HUDEP-2 (cell line): ENCODE results near the gene GNAS-AS1.

Experiments used
- DNase-seq, 76 experiments: peaks; one replicate each; lab custom pipeline; 2025; ENCODE audit not compliant: unreplicated experiment in 76 of 76; lab: John Stamatoyannopoulos, UW

Gene GNAS-AS1

DNA sequence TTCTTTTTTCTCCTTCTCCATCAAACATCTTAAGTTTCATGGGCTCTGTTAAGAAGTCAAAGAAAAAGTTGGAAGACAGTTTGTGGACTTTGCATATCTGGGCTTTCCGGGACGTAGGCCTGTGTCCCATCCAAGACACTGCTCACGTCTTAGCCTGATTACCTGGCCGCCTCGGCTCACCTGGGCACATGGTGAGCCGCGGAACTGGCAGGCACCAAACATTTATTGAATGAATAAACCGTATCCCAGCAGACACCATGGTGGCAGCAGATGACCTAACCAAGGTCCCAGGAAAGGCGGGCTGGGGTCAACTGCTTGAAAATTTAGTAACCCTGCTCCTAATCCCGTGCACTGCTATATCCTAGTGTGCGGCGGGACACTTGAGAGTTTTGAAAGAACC is 37.4 kb upstream of the GNAS-AS1 start:
- DNase-seq = no peak

DNA sequence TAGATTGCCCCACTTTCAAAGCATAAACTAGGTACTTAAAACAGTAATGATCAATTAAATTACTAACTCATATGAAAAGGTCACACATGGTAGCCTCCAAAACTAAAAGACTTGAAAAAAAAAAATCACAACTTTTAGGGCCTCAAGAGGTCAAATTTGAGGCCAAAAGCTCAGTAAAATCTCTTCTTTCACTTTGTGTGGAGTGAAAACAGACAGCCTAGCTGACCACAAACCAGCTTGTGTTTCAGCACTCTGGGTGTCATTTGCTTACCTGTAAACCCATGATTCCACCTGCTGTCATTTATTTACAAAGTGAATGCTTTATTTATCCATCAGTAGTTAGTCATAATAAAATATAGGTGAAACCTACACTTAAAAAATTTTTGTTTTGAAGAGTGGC is 35.8 kb upstream of the GNAS-AS1 start:
- no peak for DNase-seq

DNA sequence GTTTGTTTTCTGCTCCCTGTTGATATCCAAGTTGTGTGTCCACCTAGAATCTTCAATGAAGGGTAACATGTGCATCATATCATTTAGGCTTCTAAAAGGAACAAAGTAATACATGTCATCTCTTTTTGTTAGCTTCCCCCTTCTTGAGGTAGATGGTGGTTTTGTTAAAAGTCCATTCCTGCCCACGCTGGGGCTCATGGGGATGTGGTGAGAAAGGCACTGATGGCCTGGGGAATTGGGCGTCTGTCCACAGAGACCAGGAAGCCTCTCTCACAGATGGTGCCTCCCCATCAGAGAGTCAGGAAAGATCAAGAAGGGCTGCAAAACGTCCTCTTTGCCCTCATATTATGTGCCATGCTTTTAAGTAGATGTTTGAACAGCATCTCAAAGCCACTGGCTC is 34.3 kb upstream of the GNAS-AS1 start:
- DNase-seq = no peak

DNA sequence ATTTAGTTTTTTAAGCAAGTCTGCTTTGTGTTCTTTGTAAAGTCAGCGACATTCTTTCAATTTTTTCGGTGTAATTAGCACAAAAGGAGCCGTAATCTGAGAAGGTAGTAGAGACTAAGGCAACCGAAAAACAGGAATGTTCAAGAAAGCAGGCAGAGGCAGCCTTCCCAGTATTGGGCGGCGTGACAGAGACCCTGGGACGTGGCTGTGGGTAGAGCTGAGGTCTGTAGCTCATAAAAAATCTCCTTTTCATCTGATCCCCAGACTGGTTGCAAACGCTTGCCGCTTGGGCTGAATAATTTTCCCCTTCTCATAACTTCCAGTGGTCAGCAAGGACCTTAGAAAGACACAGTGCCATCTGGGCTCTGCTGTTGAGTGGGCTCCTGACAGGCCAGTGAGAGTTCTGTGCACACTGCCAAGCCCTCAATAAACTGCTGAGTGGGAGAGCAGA is 32.6 kb upstream of the GNAS-AS1 start:
- no peak for DNase-seq

DNA sequence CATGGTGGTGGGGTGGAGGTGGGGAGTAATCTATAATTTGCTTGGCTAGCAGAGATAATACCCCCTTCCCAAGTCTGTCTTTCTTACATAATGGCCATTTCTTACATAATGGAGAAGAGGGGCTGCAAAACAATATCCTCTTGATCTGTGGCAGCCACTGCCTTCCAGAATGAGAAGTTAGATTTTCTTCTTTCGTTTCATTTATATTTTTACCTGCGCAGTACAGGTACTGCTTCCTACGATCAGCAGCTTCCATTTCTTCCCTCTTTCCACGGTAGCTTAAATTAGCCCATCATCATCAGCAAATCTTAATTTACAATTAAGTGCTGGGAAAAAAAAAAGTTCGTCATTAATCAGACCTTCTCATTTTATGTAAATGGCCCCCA is 32.0 kb upstream of the GNAS-AS1 start:
- no peak for DNase-seq

DNA sequence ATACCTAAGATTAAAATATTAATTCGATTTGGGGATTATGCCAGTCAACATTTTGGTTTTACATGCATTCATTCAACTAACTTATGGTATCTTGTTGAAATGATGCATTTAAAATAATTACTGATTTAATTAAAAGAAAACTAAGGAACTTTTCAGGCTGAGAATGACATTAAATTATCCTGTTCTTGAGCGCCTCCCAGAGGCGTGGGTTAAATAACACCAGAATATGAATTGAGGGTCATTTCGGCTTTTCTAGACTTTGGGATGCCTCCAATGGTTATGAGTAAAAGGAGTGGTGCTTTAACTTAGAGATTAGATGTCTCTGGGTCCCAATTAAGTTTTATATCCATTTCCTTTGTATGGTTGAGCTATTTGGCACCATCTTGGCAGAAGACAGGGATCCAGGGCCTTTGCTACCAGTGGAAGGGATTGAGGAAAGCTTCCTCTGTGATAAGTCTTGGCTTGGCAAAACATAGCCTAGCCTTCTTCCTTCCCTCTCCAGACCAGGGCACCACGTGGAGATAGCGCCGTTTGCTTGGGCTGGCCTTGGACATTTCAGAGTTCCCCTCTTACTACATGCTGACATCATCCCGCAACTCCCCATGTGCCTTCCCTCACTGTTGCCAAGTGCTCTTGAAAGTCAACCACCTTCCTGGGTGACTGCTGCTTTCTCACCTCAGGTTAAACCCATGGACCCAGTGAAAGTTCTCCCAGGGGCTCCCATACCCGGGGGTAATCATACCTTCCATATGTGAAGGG is 30.5 kb upstream of the GNAS-AS1 start:
- DNase-seq = peak in 1 of 76 experiments; percentile 14

DNA sequence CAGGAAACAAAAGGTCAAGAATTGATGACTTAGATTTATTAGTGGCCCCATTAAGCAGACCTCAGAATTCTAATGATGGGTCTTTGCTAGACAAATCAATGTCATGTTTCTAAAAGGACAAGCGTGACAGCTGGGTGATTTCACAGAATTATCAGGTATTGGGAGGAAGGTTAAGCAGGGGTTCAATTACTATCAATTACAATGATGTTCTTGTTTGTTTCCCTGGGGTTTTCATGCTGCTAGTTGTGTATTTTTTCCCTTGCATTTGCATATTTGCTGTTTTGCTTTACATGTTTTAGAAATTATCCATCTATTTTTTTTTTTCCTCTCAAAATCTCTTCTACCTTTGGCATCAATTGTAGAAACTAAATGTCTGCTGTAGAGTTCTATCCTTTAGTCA is 29.7 kb upstream of the GNAS-AS1 start:
- DNase-seq = no peak

DNA sequence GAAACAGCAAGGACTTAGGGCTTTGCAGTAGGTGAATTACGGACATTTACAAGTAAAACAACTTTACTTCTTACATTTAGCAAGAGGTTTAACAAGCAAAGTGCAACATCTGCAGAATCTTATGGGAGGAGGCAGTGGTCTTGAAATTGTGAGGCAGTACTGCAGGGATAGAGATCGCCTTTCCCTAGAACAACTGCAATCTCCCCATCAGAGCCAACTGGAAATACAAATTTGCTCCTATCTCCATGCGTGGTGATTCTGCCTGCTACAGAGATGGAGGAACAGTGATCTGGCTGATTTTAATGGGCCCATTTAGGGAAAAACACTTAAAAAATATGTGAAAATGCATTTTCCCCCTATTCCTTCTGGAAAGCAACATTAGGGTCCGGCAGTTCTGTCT is 27.7 kb upstream of the GNAS-AS1 start:
- no peak for DNase-seq

DNA sequence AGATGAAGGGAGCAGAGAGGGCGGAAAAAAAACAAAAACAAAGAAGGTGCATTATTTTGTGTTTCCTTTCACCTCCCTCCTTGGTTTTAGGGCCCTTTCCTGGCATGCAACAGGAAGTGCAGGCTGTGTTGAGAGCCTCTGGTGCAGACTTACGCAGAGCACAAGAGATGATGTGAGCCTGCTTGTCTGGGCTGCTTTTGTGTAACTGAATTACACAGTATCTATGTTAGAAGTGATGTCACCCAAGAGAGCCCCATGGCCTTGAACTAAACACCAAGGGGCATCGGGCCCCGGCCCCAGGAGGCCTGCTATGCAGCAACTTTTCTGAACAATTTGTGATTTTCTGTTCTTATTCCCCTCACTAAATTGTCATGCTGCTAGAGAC is 27.3 kb upstream of the GNAS-AS1 start:
- DNase-seq = no peak

DNA sequence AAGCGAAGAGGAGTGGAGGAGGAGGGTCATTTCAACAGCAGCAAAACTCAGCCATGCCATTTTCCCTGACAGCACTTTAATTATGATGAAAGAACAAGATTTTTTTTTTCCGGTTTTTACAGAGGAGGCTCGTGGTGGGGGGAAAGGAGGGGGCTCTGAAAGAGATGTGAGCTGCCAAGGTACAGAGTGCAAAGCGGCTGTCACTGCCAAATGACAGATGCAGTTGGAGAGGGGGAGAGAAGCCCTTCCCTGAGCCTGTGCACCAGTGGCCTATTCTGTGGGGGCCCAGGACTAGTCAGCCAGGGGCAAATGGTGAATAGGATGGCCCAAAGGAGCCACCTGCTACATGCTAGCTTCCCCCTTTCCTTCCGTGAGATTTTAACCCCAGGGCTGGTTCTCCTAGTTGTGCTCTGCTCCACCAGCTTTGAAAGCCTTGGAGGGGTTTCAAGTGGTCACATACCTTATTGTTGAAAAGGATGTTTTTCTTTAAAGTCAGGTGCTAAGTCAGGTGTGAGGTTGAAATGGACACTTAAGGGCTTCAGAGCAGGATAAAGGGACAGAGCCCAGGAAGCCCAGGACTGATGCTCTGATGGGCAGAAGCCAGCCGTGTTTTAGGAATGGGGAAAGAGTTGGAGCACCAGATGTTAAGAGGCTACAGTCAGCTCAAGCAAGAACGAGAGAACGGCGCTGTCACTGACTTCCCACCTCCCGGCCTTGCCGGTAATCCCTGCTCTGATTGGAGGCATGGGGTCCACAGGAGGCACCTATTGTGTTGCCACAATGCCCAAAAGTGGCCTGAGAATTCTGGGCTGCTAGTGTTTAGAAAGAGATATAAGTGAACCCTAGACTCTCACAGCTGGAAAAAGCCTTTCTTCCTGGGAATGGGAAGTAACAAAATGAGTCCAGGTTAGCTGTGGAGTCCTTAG is 26.6 kb upstream of the GNAS-AS1 start:
- DNase-seq = no peak

DNA sequence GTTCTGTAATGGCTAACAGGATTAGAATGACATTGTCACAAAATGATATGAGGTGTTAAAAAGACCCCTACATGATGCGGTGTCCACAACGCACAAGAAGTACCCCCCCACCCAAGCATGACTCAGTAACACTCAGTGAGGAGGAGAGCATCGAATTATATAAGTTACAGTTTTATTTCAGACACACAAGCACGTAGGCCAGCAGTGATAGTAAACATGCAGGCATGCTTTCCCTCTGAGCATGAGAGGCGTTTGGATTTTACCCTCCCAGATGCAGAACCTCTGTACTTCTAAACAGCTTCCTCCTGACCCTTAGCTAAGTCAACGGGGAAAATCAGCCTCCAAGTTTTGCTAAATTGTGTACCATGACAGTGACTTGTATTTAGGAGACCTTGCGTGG is 25.7 kb upstream of the GNAS-AS1 start:
- DNase-seq = no peak

DNA sequence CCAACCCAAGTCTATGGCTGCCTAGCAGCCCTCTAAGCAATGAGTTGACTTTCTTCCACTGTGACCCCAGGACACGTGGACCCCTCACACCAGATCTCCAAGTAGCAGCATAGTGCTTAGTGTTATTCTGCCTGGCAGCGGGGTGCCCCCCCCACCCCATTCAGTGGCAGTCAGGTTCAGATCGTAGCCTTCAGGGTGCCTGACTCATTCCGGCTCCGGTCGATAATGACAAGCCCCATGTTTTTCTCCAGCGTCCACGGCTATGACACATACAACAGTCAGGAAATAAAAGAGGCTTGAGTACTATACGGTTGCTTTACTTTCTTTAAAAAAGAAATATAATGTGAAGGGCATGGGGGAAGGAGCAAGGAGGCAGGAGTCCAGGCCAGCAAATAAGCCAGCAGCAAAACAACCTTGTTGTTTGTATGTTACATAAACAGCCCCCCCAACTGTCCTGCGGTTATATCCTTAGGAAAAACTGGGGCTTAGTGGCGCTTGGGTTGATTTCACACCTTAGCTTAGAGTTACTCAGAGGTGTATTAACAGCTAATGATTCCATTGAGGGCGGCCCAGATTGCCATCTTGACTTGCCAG is 24.9 kb upstream of the GNAS-AS1 start:
- no peak for DNase-seq

DNA sequence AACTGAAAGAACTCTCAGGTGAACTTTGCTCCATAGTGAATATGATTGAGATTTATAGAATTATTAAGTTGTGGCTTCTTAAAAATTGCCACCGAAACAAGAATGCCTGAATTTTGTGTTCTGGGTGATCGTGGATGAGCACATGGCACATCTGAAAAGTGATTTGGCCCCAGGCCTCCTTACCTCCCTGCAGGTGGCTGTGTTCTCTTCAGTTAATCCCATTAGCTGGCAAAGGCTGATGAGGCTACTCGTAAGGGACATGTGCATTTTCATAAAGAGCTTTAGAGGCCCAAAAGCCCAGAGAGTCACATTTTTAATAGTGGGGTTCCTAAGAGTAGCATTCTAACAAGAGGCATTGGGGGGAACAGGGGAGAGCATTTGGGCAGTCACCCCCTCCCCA is 24.4 kb upstream of the GNAS-AS1 start:
- no peak for DNase-seq

DNA sequence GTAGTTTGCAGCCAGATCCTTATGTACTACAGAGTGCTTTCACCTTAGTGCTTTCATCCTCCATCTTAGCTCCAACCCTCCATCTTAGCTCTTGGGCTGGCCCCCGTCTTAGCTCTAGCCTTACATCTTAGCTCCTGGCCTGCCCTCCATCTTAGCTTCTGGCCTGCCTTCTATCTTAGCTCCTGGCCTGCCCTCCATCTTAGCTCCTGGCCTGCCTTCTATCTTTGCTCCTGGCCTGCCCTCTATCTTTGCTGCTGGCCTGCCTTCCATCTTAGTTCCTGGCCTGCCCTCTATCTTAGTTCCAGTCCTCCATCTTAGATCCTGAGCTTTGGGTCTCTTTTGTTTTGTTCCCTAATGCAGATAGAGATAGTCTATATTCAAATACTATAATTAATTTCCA is 23.8 kb upstream of the GNAS-AS1 start:
- no peak for DNase-seq

DNA sequence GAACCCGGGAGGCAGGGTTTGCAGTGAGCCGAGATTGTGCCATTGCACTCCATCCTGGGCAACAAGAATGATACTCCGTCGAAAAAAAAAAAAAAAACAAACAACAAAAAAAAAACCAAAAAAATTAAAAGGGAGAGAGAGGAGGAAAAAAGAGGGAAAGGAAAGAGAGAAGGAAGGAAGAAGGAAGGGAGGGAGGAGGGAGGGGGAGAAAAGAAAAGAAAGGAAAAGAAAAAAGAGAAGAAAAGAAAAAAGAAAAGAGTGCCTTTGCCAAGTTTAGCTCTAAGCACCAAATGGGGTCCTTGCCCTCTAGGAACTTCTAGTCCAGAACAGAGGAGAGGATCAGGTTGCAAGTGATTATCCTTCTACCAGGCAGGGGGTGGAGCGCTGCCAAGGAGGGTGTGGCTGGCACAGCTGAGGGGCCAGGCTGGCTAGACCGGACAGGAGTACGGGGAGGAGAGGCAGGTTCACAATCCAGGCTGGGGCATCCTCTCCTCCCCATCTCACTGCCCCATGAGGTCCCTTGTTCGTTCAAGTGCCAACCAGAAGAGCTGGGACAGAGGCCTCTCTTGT is 20.9 kb upstream of the GNAS-AS1 start:
- peak in 5 of 76 experiments; percentile 2 to 26 (median 21) for DNase-seq

DNA sequence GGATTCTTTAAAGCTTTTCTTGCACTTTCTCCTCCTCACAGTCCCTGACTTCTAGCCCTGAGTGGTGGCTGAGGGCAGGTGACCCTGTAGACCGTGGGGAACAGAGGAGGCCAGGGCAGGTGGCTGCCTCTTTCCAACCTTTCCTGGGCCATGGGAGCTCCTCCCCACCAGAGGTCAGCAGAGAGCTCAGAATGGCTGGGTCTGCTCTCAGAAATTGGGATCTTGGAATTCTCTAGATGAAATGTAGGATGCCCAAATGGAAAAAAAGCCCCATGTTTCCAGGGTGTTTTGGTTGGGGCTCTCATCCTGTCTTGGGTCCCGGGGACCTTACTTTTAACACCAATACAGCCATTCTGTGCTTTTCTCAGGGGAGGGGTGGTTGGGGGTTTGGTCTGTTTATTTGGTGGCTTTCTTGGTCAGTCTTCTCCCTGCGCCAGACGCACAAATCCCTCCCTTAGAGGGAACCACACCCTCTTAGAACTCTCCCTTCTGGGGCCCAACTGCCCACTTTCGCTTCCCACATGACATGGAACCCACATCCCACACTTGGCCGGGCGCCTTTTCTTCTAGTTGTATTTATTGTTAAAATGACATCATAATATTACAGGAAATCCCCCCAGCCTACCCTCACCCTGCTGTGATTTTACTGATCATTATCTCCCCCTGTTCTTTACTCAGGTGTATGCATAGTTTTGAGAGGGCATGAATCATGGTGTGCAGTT is 19.8 kb upstream of the GNAS-AS1 start:
- DNase-seq = peak in 29 of 76 experiments; percentile 4 to 39 (median 16)

DNA sequence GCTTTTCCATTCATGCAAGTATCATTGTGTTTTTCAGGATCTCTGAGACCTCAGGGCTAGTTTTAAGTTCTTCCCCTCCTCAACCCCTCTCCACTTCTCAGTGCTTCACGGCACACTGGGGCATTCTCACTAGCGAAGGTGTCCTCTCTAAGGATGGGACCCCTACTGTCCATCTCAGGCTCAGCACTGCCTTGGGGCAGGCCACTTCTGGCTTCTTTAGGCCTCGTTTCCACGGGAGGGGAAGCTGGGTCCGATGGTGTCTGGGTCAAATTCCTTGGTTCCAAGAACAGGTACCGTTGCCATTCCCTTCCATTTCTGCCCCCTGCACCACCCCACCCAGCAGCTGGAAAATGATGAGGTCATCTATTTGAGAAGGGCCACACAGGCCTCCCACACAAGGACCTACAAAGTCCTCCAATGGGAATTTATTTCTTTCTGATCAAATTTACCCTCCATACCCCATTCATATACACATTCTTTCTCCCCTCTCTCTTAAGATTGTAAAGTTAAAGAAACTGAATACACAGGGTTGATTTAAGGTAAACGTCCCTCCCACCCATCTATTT is 19.0 kb upstream of the GNAS-AS1 start:
- no peak for DNase-seq

DNA sequence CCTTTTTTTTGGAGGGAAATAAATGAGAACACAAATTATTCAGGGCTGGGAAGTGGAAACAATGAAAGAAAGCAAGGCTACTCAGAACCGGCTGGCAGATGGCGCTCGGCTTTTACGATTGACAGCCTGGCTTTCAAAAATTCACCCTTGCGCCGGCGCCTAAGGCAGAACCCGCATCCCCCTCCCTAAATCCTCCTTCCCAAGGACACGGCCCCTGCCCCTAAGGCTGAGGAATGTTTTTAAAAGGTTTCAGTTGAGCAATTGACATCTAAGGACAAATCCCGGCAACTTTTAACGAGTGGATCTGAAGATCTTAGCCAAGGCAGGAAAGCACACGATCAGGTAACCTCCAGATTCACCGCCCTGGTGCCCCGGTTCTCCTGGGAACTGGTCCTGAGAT is 18.1 kb upstream of the GNAS-AS1 start:
- no peak for DNase-seq

DNA sequence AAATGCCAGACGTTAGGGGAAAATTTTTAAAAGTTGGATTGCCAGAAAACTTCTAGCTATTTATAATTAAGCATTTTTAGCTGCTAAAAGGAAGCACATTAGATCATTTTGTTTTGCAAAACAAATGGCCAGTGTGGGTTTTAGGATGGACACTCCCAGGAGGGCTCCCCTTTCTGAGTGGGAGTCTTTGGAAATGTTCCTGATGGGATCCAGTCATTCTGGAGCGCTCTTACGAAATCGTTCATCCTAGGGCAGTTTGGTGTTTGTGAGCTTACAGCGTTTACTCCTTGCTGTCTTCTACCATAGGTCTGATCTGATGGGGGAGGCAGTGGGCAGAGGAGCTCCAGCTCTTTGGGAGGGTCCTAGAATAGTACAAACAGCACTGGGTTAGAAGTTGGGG is 16.5 kb upstream of the GNAS-AS1 start:
- no peak for DNase-seq

DNA sequence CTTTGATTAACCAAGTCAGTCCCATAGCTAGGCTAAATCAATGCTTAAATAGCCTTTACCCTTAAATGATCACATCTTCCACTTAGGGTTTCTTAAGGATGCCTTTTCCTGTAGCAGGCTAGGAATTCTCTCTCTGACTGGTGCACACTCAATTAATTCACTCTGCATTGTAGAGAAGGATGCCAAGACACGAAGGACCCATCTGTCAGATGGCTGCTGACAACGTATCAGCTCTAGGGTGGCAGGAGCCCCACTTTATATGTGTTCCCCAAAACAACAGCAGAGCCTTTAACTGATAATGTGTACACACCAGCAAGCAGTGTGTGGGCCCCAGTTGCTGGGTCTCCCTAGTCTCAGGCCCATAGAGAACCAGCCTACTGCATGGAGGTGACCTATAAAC is 15.1 kb upstream of the GNAS-AS1 start:
- DNase-seq = no peak
